ENCODE data around the gene CD151.

The CD151 gene

DNA sequence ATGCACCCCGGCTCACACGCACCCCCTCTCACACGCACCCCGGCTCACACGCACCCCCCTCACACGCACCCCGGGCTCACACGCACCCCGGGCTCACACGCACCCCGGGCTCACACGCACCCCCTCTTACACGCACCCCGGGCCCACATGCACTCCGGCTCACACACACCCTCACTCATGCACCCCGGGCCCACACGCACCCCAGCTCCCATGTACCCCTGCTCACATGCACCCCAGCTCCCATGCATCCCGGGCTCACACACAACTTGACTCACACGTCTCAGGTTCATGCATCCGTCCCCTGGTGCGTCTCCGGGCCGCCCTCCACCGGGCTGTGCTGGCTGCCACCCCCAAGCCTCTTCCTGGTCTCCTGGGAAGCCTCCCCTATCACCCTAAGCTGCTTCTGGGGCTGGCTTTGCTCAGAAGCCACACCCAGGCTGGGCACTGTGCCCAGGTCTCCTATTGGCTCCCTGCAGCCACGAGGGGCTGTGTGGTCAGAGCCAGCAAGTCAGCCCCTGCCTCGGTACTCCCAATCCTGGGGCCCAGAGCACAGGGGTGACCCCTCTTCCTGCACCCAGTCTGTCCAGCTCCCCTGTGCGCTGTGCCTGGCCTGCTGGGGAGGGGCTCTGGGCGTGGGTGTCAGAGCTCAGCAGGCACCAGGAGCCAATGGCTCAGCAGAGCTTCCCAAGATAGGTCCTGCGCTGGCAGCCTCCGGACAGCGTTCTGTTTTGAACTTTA, 26.8 kb downstream of the CD151 start:
- no peak for DNase-seq

DNA sequence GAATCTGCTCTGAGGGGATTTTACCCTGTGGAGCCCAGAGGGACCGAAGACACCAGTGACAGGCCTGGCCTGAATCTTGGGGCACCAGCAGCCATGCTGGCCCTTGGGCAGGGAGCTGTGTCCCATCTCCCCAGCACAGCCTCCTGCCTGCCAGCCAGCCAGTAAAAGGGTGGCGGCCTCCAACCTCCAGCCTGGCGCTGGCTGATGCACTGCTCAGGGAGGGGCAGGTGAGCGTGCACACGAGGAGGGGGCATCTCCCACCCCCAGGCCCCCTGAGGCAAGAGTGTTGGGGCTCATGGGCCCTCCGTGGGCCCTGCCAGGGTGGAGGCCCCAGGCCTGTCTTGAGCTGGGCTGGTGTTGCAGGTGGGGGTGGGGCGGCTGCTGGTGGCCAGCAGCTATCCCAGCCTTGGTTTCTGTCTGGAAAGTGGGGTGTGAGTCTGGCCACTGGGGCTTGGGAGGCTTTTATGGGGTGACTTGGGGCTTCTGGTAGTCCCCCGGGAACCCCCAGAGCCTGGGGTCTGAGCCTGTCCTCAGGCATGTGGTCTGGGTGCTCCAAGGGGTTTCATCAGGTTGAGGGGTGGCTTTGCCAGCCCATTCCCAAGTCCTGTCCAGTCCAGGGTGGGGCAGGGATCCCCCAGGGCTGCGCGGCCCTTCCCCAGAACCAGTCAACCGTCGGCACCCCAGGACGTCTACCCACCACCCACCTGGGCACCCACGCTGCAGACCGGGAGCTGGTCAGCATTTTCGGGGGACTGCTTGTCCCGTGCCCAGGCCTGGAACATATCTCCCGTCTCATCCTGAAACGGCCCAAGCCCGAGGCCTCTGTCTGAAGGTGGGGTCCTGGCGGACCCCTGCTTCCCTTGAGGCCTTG, 27.7 kb downstream of the CD151 start:
- DNase-seq, result no peak

DNA sequence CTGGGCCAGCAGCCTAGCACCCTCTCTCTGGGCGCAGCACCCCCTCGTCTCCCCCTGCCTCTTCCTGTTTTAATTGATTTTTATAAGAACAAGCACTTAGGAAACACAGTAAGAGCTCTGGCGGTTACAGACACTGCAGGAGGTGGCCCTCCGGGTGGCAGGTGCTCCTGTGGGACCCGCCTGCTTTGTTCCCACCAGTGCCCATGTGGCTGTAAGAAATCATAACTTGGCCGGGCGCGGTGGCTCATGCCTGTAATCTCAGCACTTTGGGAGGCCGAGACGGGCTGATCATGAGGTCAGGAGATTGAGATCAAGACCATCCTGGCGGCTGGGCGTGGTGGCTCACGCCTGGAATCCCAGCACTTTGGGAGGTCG, 28.3 kb downstream of the CD151 start:
- DNase-seq, result no peak

DNA sequence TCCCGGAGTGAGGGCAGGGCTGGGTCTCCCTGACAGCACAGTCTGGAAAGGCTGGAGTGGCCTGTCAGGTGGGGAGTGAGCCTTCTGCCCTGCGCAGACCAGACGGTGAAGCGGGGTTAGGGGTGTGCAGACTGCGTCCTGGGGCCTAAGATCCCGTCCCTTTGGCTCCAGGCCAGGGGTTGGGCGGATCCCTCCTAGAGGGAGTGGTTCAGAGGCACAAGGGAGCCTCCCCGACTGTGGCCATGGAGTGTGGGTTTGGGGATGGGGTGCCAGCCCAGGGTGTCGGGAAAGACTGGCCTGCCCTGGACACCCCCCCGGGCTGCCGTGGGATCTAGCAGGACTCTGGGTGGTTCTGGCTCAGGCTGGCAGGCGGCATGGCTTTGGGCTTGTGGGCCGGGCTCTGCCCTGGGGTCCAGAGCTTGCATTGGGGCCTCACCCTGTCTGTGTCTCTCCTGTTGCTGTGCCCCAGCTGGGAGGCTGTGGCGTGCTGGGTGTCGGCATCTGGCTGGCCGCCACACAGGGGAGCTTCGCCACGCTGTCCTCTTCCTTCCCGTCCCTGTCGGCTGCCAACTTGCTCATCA, 29.4 kb downstream of the CD151 start:
- no peak for DNase-seq

DNA sequence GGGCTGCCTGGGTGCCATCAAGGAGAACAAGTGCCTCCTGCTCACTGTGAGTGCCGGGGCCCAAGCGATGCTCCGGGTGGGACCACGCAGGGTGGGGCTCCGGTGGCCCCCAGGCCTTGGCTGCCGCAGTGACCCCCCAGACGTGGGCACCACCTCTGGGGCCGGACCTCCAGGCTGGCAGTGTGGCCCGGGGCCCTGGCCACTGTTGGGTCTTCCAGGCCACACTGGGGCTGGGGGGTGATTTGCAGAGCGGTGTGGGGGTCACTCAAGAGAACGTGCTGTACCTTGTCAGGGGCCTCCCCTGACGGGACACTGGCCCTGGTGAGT, 29.9 kb downstream of the CD151 start:
- DNase-seq, result no peak

DNA sequence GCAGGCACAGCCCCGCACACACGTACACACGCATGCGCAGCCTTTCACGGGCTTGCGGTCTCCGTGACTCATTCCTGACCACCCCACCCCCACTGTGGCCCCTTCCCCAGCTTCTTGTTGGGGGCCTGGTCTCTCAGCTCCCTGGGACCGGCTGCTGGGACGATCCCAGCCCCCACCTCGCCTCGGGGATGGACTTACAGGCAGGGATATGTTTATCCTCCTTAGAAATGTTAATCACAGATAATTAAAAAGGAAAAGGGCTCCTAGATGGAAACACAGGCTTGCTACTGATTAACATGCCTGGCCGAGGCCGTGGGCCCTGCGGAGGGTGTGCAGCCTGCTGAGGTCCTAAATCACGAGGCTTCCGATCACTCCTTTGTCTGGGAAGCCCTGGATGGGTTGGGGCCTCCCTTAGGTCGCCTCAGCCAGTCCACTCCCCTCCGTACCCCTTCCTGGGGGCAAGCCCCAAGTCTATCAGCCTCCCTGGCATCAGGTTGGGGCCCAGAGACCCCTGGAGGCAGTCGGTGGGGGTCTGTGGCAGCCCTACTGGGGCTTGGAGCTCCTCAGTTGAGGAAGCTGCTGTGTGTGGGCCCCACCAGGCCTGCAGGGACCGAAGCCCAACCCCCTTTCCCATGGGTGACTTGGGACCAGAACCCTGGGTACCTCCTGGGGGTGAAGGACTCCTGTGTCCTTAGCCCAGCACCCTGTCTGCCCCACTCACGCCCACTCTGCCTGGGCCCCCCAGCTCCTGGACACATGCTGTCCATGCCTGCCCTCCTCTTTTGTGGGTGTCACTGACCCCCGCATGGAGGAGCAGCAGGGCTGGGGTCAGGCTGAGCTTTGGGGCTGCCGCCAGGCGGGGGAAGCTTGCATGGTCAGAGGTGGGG, 30.5 kb downstream of the CD151 start:
- no peak for DNase-seq

DNA sequence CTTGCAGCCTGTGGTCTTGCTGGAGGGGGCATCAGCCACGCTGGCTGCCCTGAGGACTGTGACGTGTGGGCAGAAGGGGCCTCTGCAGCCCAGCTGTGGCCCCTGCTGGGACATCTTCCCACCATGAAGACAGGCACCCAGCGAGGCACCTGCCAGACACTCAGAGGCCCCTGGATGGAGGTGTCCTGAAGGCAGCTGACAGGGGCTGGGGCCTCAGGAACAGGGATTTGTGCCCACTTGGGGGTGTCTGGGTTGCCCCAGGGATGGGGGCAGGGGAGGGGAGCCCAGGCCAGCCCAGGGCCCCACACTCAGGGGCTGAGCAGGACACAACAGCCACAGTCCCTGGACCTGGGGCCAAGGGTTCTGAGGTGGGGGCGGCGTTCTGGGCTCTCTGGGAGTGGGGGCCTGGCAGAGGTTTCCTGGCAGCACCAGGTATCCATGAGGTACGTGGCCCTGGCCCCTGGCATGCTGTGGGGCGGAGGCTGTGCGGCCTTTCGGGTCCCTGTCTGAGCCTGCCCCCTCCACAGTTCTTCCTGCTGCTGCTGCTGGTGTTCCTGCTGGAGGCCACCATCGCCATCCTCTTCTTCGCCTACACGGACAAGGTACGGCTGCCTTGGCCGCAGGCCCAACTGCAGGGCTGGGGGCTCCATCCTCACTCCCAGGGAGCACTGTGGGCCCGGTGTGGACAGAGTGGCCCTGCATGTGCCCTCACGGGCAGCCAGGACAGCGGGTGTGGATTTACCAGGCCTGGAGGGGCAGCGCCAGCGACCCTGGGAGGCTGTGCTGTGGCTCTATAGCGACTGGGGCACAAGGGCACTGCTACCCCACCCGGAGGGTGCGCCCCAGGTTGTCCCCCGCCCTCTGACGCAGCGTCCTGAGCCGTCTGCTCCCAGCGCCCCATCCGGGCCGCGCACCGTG, 31.4 kb downstream of the CD151 start:
- no peak for DNase-seq

DNA sequence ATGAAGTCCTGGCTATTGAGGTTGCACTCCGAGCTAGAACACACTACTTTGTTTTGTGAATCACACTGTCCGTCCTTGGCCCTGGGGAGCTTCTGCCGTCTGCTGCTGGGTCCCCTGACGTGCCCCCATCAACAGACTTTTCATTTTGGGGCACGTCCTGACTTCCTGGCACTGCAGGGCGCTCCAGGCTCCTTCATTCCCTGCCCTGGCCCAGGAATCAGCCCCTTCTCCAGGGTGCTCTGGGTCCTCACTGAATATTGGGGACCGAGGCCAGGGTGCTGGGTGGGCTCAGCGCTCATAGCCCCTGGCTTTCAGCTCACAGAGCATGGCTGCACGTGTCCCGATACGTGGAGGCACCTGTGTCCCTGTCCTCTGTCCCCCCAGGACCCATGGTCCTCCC, 32.1 kb downstream of the CD151 start:
- DNase-seq, result no peak

DNA sequence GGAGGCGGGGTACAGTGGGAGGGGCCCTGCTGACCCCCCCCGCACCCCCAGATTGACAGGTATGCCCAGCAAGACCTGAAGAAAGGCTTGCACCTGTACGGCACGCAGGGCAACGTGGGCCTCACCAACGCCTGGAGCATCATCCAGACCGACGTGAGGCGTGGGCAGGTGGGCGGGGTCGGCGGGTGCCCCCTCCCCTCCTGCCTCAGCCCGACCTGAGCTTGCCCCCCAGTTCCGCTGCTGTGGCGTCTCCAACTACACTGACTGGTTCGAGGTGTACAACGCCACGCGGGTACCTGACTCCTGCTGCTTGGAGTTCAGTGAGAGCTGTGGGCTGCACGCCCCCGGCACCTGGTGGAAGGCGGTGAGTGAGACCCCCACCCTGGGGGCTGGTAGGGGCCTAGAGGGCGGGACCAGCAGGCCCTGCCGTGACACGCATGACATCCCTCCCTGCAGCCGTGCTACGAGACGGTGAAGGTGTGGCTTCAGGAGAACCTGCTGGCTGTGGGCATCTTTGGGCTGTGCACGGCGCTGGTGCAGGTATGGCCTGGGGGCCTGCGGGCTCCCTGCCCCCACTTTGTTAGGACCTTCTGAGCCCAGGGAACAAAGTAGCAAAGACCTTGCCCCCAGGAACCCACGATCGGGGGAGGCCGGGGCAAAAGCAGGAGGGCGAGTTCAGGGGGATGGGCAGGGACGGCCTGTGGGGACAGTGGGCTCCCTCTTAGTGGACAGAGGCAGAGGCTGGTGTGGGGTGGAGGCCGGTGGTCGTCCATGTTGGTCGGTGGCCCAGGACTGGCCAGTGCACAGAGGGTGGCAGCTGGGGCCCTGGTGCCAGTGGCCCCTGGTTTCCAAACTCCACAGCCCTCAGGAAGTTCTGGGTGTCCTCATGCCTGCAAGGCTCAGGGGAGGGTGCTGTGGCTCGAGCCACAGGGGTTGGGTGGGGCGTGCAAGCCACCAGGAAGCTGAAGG, 33.0 kb downstream of the CD151 start:
- no peak for DNase-seq

DNA sequence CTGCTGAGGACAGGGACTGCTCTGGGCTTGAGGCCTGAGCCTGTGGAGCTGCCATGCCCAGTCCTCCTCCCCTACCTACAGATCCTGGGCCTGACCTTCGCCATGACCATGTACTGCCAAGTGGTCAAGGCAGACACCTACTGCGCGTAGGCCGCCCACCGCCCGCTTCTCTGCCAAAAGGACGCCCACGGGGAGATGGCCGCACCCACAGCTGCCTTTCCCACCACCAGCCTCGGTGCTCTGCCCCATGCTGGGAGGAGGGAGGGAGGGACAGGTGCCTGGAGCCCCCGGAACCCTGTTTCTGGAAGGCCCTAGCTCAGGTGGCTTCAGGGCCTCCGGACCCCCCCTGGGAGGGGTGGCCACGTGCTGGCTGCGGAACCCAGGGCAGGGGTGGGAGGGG, 33.7 kb downstream of the CD151 start:
- DNase-seq, result no peak

DNA sequence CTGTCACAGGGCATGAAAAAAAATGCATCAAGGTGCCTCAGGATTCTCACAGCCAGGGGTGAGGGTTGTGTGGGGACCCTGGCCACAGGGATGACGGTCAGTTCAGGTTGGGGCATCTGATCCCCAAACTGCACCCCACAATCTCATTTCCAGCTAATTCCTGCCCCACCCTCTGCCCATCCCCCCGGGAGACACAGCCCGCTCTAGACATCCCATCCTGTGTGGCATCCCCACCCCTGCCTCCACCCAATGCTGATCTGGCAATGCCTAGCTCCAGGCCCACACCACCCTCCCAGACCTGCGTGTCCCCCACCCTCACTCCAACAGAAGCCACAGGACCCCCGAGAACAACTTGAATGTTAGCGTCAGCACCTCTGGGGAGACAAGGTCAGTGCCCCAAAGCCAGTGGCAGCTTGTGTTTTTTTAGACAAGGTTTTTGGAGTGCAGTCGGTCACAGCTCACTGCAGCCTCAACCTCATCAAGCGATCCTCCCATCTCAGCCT, 35.2 kb downstream of the CD151 start:
- DNase-seq, result no peak

DNA sequence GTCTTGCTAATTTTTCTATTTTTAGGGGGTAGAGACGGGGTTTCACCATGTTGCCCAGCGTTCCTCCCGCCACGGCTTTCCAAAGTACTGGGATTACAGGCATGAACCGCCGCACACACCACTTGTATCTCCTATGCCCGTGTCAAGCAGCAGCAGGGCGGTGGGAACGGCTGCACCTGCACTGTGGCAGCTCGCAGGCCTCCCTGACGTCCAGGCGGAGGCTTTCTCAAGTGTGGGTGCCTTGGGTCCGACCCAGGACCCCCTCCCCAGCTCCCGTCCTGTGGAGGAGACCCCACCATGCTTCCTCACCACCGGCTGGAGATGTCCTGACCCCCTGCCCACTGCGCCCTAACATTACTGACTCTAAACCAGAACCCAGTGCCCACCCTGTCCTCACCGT, 35.6 kb downstream of the CD151 start:
- DNase-seq, result no peak

DNA sequence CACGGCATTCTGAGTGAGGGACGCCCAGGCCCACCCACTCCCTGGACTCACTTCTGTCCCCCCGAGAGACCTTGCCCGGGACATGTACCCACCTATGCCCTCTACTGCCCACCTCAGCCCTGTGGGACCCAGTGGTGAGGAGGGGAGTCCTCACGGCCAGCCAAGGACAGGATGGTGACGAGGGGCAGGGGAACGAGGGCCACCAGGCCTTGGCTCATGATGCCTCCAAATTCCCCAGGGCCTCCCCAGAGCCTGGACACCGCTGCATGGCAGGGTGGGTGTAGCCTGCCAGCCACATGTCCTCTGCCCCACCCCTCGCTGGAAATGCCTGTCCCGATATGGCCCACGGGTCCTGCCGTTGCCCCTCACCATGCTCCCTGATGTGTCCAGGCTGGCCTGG, 36.0 kb downstream of the CD151 start:
- DNase-seq, result no peak

DNA sequence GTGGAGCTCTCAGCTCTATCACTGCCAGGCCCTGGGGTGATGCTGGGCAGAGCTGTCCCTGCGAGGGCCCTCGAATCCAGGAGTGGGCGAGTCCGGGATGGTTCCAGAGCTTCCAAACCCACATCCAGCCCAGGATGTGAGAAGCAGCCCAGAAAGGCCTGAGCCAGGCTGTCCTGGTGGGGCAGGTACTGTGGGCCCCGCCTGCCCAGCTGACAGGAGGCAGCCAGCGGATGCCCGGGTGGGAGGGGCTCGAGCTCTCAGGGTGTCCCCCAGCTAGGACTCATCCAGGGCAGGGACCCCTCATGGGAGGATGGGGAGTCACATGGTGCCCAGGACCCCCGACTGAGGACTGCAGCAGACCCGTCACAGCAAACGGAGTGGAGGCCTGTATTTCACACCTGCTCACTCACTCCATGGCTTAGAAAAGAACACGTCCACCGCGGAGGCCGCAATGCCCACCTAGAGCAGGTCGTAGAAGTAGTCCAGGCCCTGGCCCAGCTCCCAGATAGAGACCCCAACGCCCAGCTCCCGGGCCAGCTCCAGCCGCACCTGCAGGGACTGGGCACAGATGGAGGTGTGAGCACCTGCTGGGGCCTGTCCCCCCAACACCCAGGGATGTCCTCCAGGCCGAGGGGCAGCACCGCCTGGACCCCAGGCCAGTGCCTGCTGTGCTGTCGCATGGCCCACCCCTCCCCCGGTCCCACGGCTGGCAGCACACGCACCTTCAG, 36.8 kb downstream of the CD151 start:
- DNase-seq, result no peak

DNA sequence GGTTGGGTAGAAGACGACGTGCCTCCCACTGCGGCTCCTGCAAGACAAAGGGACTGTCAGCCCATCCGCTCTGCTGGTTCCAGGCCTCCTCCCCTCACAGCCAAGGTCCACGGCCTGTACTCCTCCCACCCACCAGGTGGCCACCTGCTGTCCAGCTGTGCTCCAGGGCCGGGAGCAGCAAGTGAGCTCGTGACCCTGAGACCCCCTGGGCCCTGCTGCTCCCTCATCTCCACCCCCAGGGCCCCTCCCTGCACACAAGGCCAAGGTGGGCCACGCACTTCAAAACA, 37.3 kb downstream of the CD151 start:
- DNase-seq, result no peak

DNA sequence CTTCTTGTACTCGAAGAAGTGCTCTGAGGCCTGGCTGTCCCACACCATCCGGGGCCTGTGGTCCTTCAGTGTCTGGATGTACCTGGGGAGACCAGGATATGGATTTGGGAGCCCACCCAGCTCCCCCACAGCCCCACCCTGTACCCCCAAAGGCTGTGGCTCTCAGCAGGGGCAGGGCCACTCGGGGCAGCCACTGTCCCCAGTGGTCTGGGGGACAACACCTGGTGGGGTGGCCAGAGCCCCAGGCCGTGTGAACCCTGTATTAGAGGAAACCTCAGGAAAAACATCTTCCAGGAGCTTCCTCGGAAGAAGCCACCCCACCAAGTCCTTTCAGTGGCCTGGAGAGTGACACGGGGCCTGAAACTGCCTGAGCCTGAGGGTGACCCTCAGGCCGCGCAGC, 37.7 kb downstream of the CD151 start:
- no peak for DNase-seq

DNA sequence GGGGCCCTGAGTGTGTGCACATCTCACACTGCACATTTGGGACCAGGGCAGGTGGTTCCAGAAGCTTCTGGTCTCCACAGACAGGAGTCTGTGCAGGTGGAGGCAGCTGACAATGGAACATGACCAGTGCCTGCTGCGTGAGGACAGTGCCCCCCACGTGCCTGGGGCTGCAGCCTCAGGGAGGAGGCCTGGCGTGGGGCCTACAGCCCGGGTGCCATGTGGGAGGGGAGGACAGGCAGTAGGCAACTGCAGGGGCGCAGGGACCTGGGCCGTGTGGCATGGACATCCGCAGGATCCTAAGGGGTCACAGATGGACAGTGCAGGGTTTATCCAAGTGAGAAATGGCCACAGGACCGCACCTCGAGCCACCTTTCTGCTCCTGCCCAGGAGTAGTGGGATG, 38.7 kb downstream of the CD151 start:
- DNase-seq, result no peak

DNA sequence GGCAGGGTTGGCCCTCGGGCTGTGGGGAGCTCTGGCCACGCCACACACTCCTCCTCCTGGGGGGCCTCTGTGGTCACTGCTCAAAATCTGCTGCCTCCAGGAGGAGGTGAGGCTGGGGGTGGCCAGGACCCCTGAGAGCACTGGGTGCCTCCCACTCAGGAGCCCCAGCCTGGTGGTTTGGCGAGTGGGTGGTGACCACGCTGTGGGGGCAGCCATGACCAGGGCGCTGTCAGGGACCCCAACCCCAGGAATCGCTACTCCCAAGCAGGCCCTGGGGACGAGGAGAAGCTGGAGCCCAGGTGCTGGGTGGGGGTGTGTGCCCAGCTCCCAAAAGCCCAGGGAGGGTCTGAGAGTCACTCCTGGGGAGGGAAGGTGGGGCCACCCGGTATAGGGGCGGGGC, 40.0 kb downstream of the CD151 start:
- DNase-seq, result no peak

DNA sequence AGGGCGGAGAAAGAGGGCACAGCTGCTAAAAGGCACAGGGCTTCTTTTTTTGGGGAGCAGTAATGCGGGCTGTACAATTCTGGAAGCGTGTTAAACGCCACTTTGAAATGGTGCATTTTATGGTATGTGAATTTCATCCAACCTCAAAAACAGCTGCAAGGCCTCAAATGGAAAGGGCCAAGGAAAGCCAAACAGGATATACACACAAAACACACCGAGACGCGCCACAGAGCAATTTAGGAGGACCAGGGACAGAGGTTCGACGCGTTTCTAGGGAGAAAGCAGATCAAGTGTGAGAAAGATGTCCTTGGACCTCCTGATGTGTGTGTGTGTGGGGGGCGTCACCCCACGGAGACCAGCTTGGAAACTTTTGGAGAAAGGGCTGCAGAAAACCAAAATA, 41.0 kb downstream of the CD151 start:
- DNase-seq, result no peak

DNA sequence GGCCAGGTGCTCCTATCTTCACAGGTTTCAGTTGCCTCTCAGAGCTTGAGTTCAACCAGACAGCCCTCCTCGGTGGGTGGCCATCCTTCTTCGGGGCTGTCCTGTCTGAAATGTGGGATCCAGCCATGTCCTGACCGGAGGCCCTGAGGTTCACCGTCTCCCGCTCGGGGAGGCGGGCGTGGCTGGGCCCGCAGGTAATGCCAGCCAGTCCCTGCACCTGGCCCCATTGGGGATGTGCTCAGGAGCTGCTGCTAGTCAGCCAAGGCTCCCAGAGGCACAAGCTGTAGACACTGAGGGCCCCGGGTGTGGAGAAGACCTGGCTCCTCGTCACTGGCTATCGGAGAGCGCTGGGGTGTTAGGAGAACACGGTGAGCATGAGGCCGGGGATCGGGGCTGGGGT, 42.5 kb downstream of the CD151 start:
- no peak for DNase-seq
